ENCODE measurements around the gene COPE.
A peak's percentile ranks its signal among the peaks of the same experiment; 100 is the strongest.
"Not testable (repeated sequence)": the region's sequence is repeated elsewhere in the genome, so short reads cannot be mapped to it uniquely, and the experiment has no call there.

Gene COPE

GRCh38 chr19:18919086-18919899, at the start of gene COPE, which contains the start of gene DDX49:
Gene COPE, minus strand, starts transcription at chr19:18919387. Its CDS starts 39 bp downstream, at chr19:18919348.
Gene DDX49, plus strand, starts transcription at chr19:18919715. Its CDS starts 27 bp downstream, at chr19:18919742.
- TF ChIP-seq POLR2A (IDR thresholded peaks at IDR 0.05; ENCODE audit: low read depth, low read length), result peak; percentile 69
- FAIRE-seq (peak; percentile 66), DNase-seq (ENCODE audit: insufficient read length, low spot score) (peak; percentile 98)

- TF ChIP-seq POLR2A (IDR thresholded peaks at IDR 0.05; ENCODE audit: low read depth, low read length), result no peak
- DNase-seq (ENCODE audit: insufficient read length, low spot score), result no peak
- FAIRE-seq, result no peak
Measured at GRCh38 chr19:18967358-18968146, 48.4 kb upstream of the COPE start.

GRCh38 chr19:18966307-18966706, 47.1 kb upstream of the COPE start:
- no peak for FAIRE-seq
- no peak for TF ChIP-seq POLR2A (IDR thresholded peaks at IDR 0.05; ENCODE audit: low read depth, low read length)
- no peak for DNase-seq (ENCODE audit: insufficient read length, low spot score)

- no peak for FAIRE-seq
- no peak for TF ChIP-seq POLR2A (IDR thresholded peaks at IDR 0.05; ENCODE audit: low read depth, low read length)
- DNase-seq (ENCODE audit: insufficient read length, low spot score), result no peak
Measured at GRCh38 chr19:18964121-18964520, 44.9 kb upstream of the COPE start.

GRCh38 chr19:18961767-18962620, 42.8 kb upstream of the COPE start:
- no peak for DNase-seq (ENCODE audit: insufficient read length, low spot score)
- FAIRE-seq, result no peak
- no peak for TF ChIP-seq POLR2A (IDR thresholded peaks at IDR 0.05; ENCODE audit: low read depth, low read length)

GRCh38 chr19:18960370-18960769, 41.2 kb upstream of the COPE start:
- FAIRE-seq, result no peak

GRCh38 chr19:18955042-18955441, 35.9 kb upstream of the COPE start:
- DNase-seq (ENCODE audit: insufficient read length, low spot score) (no peak), FAIRE-seq (no peak)
- no peak for TF ChIP-seq POLR2A (IDR thresholded peaks at IDR 0.05; ENCODE audit: low read depth, low read length)

More at GRCh38 chr19:18960370-18960769, 41.2 kb upstream of the COPE start:
- TF ChIP-seq POLR2A (IDR thresholded peaks at IDR 0.05; ENCODE audit: low read depth, low read length), result no peak
- DNase-seq (ENCODE audit: insufficient read length, low spot score), result no peak

- TF ChIP-seq POLR2A (IDR thresholded peaks at IDR 0.05; ENCODE audit: low read depth, low read length), result no peak
- FAIRE-seq (no peak), DNase-seq (ENCODE audit: insufficient read length, low spot score) (no peak)
Measured at GRCh38 chr19:18954094-18954493, 34.9 kb upstream of the COPE start.

- not testable (repeated sequence) for DNase-seq (ENCODE audit: insufficient read length, low spot score); FAIRE-seq
Measured at GRCh38 chr19:18952364-18953003, 33.3 kb upstream of the COPE start.

GRCh38 chr19:18951721-18952281, 32.6 kb upstream of the COPE start:
- FAIRE-seq (no peak), DNase-seq (ENCODE audit: insufficient read length, low spot score) (no peak)
- no peak for TF ChIP-seq POLR2A (IDR thresholded peaks at IDR 0.05; ENCODE audit: low read depth, low read length)

- TF ChIP-seq POLR2A (IDR thresholded peaks at IDR 0.05; ENCODE audit: low read depth, low read length), result no peak
- DNase-seq (ENCODE audit: insufficient read length, low spot score), result no peak
- FAIRE-seq, result no peak
Measured at GRCh38 chr19:18949858-18950257, 30.7 kb upstream of the COPE start.

- FAIRE-seq (no peak), DNase-seq (ENCODE audit: insufficient read length, low spot score) (no peak)
- no peak for TF ChIP-seq POLR2A (IDR thresholded peaks at IDR 0.05; ENCODE audit: low read depth, low read length)
Measured at GRCh38 chr19:18948976-18949356, 29.8 kb upstream of the COPE start.

Data from H54 (cell line).